ENCODE results near the gene SLC22A15. TPM values are rescaled to one million over a fixed set of nuclear protein-coding genes. Genes with fewer than 3 reads are reported as not detected.

SLC22A15 gene
- total and polyA plus RNA-seq, 2 donors, result 0.52 to 1.8 TPM

- no peaks in the 10 kb centered on the region for H3K4me1 ChIP-seq (ENCODE audit: control insufficient read depth in 2 of 2, insufficient read depth in 2 of 2, low read length in 2 of 2)
- 91% methylated on average over 4 of the region's 4 CpGs for WGBS
- no peak overlapping the region for H3K27ac ChIP-seq (ENCODE audit: low read depth in 1 of 2, low read length in 1 of 2)
- no peaks in the 10 kb centered on the region for H3K9me3 ChIP-seq (ENCODE audit: control insufficient read depth in 2 of 2, insufficient read depth in 1 of 2, low read length in 1 of 2)
- no peaks in the 10 kb centered on the region for H3K27me3 ChIP-seq (ENCODE audit: control insufficient read depth in 2 of 2, insufficient read depth in 1 of 2, low read length in 1 of 2)
- no peak overlapping the region for H3K4me3 ChIP-seq (ENCODE audit: low read length in 2 of 2)
- no peaks in the 10 kb centered on the region for H3K36me3 ChIP-seq (ENCODE audit: control insufficient read depth in 2 of 2, insufficient read depth in 2 of 2, low read length in 1 of 2)
- DNase-seq (ENCODE audit: low read depth in 6 of 9, low spot score in 9 of 9), result no peak
These were observed 99.7 kb downstream of the SLC22A15 start for GRCh38 chr1:116075990-116076389.

DNA sequence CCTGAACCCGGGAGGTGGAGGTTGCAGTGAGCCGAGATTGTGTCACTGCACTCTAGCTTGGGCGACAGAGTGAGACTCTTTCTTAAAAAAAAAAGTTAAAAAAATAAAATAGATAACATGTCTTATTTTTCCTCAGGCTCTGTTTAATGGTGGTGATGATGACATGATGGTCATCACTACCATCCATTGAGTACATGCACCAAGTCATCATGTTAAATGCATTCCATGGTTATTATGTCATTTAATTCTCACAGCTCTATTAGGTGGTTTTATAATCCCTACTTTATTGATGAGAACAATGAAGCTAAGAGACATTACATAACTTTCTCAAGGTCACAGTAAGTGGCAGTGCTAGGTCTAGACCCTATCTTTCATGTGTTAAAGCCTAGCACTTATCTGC is 100.5 kb downstream of the SLC22A15 start:
- H3K4me3 ChIP-seq (ENCODE audit: low read length in 2 of 2), result no peak overlapping the region
- H3K9me3 ChIP-seq (ENCODE audit: control insufficient read depth in 2 of 2, insufficient read depth in 1 of 2, low read length in 1 of 2), result no peaks in the 10 kb centered on the region
- no peaks in the 10 kb centered on the region for H3K4me1 ChIP-seq (ENCODE audit: control insufficient read depth in 2 of 2, insufficient read depth in 2 of 2, low read length in 2 of 2)
- no peak for DNase-seq (ENCODE audit: low read depth in 6 of 9, low spot score in 9 of 9)
- no peaks in the 10 kb centered on the region for H3K27me3 ChIP-seq (ENCODE audit: control insufficient read depth in 2 of 2, insufficient read depth in 1 of 2, low read length in 1 of 2)
- H3K27ac ChIP-seq (ENCODE audit: low read depth in 1 of 2, low read length in 1 of 2), result no peak overlapping the region
- H3K36me3 ChIP-seq (ENCODE audit: control insufficient read depth in 2 of 2, insufficient read depth in 2 of 2, low read length in 1 of 2), result no peaks in the 10 kb centered on the region
- 99% methylated on average over 3 of the region's 3 CpGs for WGBS

DNA sequence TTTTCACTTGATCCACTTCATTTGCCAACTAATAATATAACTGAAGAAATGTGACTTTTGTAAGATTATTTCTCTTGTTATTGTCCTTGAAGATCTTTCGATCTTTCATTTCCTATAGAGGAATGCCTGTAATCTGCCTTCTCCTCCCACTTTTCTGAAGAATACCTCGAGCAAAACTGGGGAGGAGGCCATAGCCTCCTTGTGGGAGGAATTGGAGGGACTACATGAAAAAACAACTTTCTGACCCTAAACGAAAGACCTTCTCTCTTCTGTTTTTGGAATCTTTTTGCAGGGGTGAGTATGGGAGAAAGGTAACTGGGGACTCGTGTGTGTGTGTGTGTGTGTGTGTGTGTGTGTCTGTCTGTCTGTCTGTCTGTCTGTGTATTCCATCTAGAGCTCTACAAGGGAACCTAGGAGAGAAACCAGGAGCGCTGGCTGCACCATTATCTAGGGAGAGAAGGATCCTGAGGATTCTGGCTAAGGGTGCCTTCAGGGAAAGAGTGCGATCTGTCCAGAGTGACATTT is 102.4 kb downstream of the SLC22A15 start:
- Histone ChIP-seq H3K27me3 (ENCODE audit: control insufficient read depth in 2 of 2, insufficient read depth in 1 of 2, low read length in 1 of 2) (no peaks in the 10 kb centered on the region), H3K9me3 (ENCODE audit: control insufficient read depth in 2 of 2, insufficient read depth in 1 of 2, low read length in 1 of 2) (no peaks in the 10 kb centered on the region), H3K4me3 (ENCODE audit: low read length in 2 of 2) (no peak overlapping the region), H3K4me1 (ENCODE audit: control insufficient read depth in 2 of 2, insufficient read depth in 2 of 2, low read length in 2 of 2) (no peaks in the 10 kb centered on the region), H3K36me3 (ENCODE audit: control insufficient read depth in 2 of 2, insufficient read depth in 2 of 2, low read length in 1 of 2) (no peaks in the 10 kb centered on the region), H3K27ac (ENCODE audit: low read depth in 1 of 2, low read length in 1 of 2) (no peak overlapping the region)
- WGBS, result 85% methylated on average over 6 of the region's 6 CpGs
- no peak for DNase-seq (ENCODE audit: low read depth in 6 of 9, low spot score in 9 of 9)

GRCh38 chr1:116087628-116088027 is 111.3 kb downstream of the SLC22A15 start:
- H3K4me1 ChIP-seq (ENCODE audit: control insufficient read depth in 2 of 2, insufficient read depth in 2 of 2, low read length in 2 of 2), result no peaks in the 10 kb centered on the region
- no peaks in the 10 kb centered on the region for H3K9me3 ChIP-seq (ENCODE audit: control insufficient read depth in 2 of 2, insufficient read depth in 1 of 2, low read length in 1 of 2)
- no peak overlapping the region for H3K4me3 ChIP-seq (ENCODE audit: low read length in 2 of 2)
- no peaks in the 10 kb centered on the region for H3K36me3 ChIP-seq (ENCODE audit: control insufficient read depth in 2 of 2, insufficient read depth in 2 of 2, low read length in 1 of 2)
- H3K27me3 ChIP-seq (ENCODE audit: control insufficient read depth in 2 of 2, insufficient read depth in 1 of 2, low read length in 1 of 2), result no peaks in the 10 kb centered on the region
- no peak for DNase-seq (ENCODE audit: low read depth in 6 of 9, low spot score in 9 of 9)
- H3K27ac ChIP-seq (ENCODE audit: low read depth in 1 of 2, low read length in 1 of 2), result no peak overlapping the region

DNA sequence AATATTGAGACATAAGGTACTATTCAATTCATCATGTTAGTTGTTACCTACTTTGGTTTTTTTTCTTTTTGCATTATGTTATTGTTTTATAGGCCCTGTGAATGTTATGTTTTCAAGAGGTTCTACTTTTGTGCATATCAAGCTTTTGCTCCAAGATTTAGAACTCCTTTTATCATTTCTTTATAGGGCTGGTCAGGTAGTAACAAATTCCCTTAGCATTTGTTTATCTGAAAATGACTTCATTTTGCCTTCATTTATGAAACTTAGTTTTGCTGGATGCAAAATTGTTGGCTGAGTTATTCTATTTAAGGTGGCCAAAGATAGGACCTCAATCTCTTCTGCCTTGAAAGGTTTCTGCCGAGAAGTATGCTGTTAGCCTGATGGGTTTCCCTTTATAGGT is 113.6 kb downstream of the SLC22A15 start:
- 94% methylated on average over 1 of the region's 1 CpG for WGBS
- Histone ChIP-seq H3K4me3 (ENCODE audit: low read length in 2 of 2) (no peak overlapping the region), H3K36me3 (ENCODE audit: control insufficient read depth in 2 of 2, insufficient read depth in 2 of 2, low read length in 1 of 2) (no peaks in the 10 kb centered on the region), H3K9me3 (ENCODE audit: control insufficient read depth in 2 of 2, insufficient read depth in 1 of 2, low read length in 1 of 2) (no peaks in the 10 kb centered on the region), H3K27ac (ENCODE audit: low read depth in 1 of 2, low read length in 1 of 2) (no peak overlapping the region), H3K27me3 (ENCODE audit: control insufficient read depth in 2 of 2, insufficient read depth in 1 of 2, low read length in 1 of 2) (no peaks in the 10 kb centered on the region), H3K4me1 (ENCODE audit: control insufficient read depth in 2 of 2, insufficient read depth in 2 of 2, low read length in 2 of 2) (no peaks in the 10 kb centered on the region)
- no peak for DNase-seq (ENCODE audit: low read depth in 6 of 9, low spot score in 9 of 9)

DNA sequence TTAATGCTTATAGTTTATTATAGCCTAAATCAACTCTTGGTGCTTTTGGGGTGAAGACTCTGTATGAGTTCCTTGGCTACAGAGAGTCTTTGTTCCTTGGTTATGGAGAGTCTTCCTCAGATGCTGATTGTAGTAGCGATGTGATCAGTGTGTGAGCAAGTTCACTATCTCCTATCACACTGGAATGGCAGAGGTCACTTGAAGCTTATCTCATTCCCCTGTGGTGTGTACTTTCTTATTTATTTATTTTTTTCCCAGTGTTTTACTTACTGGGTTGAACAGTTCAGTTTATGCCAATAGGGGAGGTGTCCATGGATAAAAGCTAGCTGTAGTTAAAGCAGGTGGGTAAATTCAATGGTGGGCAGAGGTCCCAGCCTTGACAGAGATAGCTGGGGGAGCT is 114.8 kb downstream of the SLC22A15 start:
- no peak overlapping the region for H3K27ac ChIP-seq (ENCODE audit: low read depth in 1 of 2, low read length in 1 of 2)
- DNase-seq (ENCODE audit: low read depth in 6 of 9, low spot score in 9 of 9), result no peak
- no peaks in the 10 kb centered on the region for H3K4me1 ChIP-seq (ENCODE audit: control insufficient read depth in 2 of 2, insufficient read depth in 2 of 2, low read length in 2 of 2)
- H3K4me3 ChIP-seq (ENCODE audit: low read length in 2 of 2), result no peak overlapping the region
- WGBS, result 100% methylated on average over 1 of the region's 1 CpG
- no peaks in the 10 kb centered on the region for H3K9me3 ChIP-seq (ENCODE audit: control insufficient read depth in 2 of 2, insufficient read depth in 1 of 2, low read length in 1 of 2)
- no peaks in the 10 kb centered on the region for H3K27me3 ChIP-seq (ENCODE audit: control insufficient read depth in 2 of 2, insufficient read depth in 1 of 2, low read length in 1 of 2)
- no peaks in the 10 kb centered on the region for H3K36me3 ChIP-seq (ENCODE audit: control insufficient read depth in 2 of 2, insufficient read depth in 2 of 2, low read length in 1 of 2)

DNA sequence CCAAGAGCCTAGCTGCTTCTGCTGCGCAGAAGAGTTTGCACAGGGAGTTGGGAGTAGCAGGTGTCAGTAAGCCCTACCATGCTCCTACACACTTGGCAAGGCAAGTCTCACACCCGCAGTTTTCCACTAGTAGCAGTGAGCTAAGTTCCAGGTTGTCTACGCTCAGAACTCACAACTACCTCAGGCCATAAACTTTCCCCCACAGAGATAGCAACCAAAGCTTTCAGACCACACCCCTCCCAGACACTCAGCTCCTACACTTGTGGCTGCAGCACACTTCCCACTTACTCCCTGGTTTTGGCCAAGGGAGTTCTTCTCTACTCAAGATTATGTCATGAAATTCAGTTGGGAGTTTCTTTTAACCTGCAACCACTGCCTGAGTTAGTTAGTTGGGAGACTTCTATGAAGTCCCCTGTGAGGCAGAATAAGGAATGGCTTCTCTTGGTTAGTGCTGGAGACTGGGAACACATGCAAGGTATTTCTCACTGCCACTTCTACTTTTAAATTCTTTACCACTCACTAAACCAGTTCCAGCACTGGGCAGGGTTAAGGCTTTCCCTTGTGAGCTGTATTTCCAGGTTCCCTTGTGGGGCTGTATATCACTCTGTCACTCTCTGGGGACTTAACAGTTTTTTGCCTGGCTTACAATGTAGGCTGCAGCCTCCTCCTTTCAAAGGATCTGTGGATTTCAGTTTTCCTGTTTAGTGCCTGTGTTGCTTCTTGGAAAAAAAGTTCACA is 116.6 kb downstream of the SLC22A15 start:
- no peak for DNase-seq (ENCODE audit: low read depth in 6 of 9, low spot score in 9 of 9)
- H3K27ac ChIP-seq (ENCODE audit: low read depth in 1 of 2, low read length in 1 of 2), result no peak overlapping the region
- no peaks in the 10 kb centered on the region for H3K27me3 ChIP-seq (ENCODE audit: control insufficient read depth in 2 of 2, insufficient read depth in 1 of 2, low read length in 1 of 2)
- H3K9me3 ChIP-seq (ENCODE audit: control insufficient read depth in 2 of 2, insufficient read depth in 1 of 2, low read length in 1 of 2), result no peaks in the 10 kb centered on the region
- WGBS, result 64% methylated on average over 3 of the region's 3 CpGs
- H3K36me3 ChIP-seq (ENCODE audit: control insufficient read depth in 2 of 2, insufficient read depth in 2 of 2, low read length in 1 of 2), result no peaks in the 10 kb centered on the region
- no peak overlapping the region for H3K4me3 ChIP-seq (ENCODE audit: low read length in 2 of 2)
- no peaks in the 10 kb centered on the region for H3K4me1 ChIP-seq (ENCODE audit: control insufficient read depth in 2 of 2, insufficient read depth in 2 of 2, low read length in 2 of 2)

GRCh38 chr1:116095027-116095426 is 118.7 kb downstream of the SLC22A15 start:
- no peak overlapping the region for H3K27ac ChIP-seq (ENCODE audit: low read depth in 1 of 2, low read length in 1 of 2)
- no peak overlapping the region for H3K4me3 ChIP-seq (ENCODE audit: low read length in 2 of 2)
- H3K9me3 ChIP-seq (ENCODE audit: control insufficient read depth in 2 of 2, insufficient read depth in 1 of 2, low read length in 1 of 2), result no peaks in the 10 kb centered on the region
- no peaks in the 10 kb centered on the region for H3K4me1 ChIP-seq (ENCODE audit: control insufficient read depth in 2 of 2, insufficient read depth in 2 of 2, low read length in 2 of 2)
- no peaks in the 10 kb centered on the region for H3K27me3 ChIP-seq (ENCODE audit: control insufficient read depth in 2 of 2, insufficient read depth in 1 of 2, low read length in 1 of 2)
- no peak for DNase-seq (ENCODE audit: low read depth in 6 of 9, low spot score in 9 of 9)
- no peaks in the 10 kb centered on the region for H3K36me3 ChIP-seq (ENCODE audit: control insufficient read depth in 2 of 2, insufficient read depth in 2 of 2, low read length in 1 of 2)

DNA sequence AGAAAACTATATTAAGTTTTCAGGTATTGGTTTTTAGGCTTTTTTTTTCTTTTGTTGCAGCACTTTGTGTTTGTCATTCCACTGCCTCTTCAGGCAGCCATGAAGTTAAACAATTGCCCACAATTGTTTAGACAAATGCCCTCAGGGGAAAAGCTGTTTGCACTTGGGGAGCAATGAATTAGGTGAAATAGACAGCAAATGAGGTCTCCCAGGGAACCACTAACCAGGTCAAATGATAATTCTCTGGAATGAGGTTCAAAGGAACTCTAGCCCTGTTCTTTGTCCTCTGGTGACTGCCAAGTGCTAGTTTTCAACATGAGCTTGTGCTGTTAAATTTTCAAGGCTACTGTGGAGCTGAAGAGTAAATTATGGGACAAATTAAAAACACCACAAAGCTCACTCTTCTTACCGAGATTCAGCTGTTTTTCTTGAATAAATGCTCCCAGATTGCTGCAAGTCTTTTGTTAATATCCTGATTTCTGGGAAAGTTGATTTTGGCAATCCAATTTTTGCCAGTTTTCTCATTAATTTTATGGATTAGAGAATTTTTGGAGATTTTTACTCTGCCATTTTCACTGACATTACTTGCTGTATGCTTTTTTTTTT is 119.8 kb downstream of the SLC22A15 start:
- H3K27ac ChIP-seq (ENCODE audit: low read depth in 1 of 2, low read length in 1 of 2), result no peak overlapping the region
- DNase-seq (ENCODE audit: low read depth in 6 of 9, low spot score in 9 of 9), result no peak
- no peaks in the 10 kb centered on the region for H3K9me3 ChIP-seq (ENCODE audit: control insufficient read depth in 2 of 2, insufficient read depth in 1 of 2, low read length in 1 of 2)
- H3K4me3 ChIP-seq (ENCODE audit: low read length in 2 of 2), result no peak overlapping the region
- H3K27me3 ChIP-seq (ENCODE audit: control insufficient read depth in 2 of 2, insufficient read depth in 1 of 2, low read length in 1 of 2), result no peaks in the 10 kb centered on the region
- no peaks in the 10 kb centered on the region for H3K36me3 ChIP-seq (ENCODE audit: control insufficient read depth in 2 of 2, insufficient read depth in 2 of 2, low read length in 1 of 2)
- no peaks in the 10 kb centered on the region for H3K4me1 ChIP-seq (ENCODE audit: control insufficient read depth in 2 of 2, insufficient read depth in 2 of 2, low read length in 2 of 2)
- WGBS, result 99% methylated on average over 1 of the region's 1 CpG
